Stimulated activated CD4-positive, alpha-beta T cell treated with anti-CD3 and anti-CD28 coated beads, Interleukin-4, amount 100 ng/mL, for 1 hour (primary cell): ENCODE measurements around the gene CACNB1.
A peak's percentile ranks its signal among the peaks of the same experiment; 100 is the strongest.
"Not testable (repeated sequence)": the region's sequence is repeated elsewhere in the genome, so short reads cannot be mapped to it uniquely, and the experiment has no call there.

Source experiments
- DNase-seq: peaks from one replicate; pipeline ENCODE4 v3.0.0-alpha.2; 2020

Gene CACNB1

DNA sequence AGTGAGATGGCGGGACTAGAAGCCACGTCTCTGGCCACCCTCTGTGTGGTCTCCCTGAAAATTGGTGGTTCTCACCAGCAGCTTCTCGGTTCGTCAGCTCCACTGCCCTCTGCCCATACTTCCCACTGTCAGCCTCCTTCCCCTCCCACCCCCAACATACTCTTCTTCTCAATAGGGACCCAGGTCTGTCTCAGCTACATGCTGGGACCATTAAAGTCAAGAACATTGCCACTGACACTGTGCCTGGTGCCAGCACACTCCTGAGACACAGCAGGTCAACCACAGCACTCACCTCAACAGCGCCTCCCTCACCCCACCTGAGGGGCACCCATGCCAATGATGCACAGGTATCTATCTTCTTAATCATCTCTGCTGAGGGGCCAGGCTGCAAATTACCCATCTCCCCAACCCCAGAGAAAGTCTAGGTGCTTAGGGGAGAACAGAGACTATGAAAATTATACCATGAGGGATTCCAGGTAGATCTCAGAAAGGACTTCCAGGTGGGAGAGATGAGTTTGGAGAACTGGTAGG lies 47.3 kb downstream of the CACNB1 start:
- peak; percentile 6 for DNase-seq

DNA sequence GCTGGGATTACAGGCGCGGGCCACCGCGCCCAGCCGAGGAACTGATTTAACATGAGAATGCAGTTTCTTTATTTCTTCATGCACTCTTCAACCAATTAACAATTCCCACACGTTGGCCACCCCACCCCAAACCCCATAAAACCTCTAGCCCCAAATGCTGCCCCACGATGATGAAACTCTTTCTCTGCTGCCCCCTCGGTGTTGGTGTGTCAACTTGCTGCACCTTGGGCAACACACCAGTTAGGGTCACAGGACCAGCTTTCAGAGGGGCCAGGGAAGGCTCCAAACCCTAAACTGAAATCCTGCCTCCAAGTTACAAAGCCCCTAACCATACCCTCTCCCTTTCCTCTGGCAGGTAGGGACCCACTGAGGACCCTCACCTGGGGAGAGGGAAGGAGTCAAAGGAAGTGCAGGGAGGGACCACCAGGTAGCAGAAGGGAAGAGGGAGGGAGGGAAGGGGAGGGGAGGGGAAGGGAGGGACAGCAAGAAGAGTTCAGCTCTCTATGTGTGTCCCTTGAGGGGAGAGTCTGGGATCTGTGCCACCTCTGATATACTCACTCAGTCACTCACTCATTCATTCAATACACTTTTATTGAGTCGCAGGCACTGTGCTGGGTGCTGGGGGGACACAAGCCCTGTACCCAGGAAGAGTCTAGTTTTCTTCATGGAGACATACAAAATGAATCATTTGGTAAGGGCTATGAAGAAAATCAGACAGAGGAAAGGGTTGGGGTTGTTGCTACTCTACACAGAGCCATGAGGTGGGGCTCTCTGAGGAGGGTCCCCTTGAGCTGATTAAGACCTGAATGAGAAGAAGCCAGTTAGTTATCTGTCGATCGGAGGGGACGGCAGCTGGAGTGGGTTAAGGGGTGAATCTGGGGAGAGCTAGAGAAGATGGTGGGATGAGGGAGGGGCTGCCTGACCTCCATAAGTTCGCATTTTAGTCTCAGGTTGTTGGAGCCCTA lies 50.0 kb downstream of the CACNB1 start:
- no peak for DNase-seq

DNA sequence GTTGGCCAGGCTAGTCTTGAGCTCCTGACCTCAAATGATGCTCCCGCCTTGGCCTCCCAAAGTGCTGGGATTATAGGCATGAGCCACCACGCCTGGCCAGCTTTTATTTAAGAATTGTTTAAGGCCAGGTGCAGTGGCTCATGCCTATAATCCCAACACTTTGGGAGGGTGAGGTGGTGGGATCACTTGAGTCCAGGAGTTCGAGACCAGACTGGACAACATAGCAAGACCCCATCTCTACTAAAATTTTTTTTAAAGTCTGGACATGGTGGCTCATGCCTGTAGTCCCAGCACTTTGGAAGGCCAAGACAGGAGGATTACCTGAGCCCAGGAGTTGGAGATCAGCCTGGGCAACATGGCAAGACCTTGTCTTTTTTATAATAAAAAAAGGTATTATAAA lies 51.2 kb downstream of the CACNB1 start:
- DNase-seq: no peak

DNA sequence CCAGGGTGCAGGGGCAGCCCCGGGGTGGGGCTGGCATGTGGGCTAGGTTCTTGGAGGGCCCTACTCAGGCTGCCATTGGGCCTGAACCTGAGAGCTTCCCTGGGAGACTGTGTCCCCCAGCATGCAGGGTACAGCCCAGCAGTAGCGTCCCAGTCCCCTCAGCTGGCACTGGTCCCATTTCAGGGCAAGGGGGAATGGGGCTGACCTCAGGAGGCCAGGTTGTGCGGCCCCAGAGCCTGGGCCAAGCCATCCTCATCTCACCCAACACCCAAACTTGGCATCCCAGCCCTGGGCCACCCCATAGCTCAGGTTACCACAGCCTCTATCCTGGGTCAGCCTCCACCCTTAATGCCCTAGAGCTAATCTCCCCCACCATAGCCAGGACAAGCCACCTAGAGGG lies 52.3 kb downstream of the CACNB1 start:
- no peak for DNase-seq

DNA sequence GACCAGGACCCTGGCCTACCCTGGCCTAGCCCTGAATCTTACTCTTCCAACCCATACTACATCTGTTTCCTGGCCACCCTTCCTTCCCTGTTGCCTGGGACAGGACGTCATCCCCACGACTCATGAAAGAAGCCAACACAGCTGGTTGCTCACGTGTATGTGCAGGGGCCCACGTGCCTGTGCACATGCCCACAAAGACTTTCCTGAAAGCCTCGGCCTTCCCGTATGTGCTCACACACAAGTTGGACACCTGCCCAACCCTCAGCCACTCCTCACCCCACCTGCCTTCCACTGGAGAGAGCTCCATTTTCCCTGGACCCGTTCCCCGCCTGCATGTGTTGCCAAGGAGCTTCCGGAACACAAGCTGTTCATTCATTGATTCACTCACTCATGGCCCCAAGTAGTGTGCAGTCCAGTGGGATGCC lies 53.0 kb downstream of the CACNB1 start:
- no peak for DNase-seq

DNA sequence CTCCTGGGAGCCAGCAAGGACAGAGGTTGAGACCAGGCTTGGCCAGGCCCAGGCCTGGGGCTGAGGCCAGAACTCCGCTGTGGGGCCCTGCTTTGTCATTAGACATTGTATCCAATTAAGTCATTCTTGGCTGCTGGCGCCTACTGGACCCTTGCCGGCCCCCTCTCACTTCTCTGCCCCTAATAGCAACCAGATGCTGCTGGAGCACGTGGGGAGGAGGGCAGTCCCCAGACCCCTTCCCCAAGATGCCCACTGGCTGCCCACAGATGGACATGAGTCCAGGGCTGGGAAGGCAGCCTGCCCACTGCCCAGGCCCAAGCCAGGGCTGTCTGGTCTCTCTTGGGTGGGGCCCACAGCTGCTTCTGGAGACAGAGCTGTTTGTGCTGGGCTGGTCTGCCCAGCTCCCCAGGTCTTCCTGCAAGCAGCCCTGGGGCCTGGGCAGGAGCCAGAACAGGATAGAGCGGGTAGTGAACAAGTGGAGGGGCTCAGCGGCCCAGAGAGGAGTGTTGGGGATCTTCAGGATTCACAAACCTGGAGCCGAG lies 53.8 kb downstream of the CACNB1 start:
- DNase-seq: no peak

DNA sequence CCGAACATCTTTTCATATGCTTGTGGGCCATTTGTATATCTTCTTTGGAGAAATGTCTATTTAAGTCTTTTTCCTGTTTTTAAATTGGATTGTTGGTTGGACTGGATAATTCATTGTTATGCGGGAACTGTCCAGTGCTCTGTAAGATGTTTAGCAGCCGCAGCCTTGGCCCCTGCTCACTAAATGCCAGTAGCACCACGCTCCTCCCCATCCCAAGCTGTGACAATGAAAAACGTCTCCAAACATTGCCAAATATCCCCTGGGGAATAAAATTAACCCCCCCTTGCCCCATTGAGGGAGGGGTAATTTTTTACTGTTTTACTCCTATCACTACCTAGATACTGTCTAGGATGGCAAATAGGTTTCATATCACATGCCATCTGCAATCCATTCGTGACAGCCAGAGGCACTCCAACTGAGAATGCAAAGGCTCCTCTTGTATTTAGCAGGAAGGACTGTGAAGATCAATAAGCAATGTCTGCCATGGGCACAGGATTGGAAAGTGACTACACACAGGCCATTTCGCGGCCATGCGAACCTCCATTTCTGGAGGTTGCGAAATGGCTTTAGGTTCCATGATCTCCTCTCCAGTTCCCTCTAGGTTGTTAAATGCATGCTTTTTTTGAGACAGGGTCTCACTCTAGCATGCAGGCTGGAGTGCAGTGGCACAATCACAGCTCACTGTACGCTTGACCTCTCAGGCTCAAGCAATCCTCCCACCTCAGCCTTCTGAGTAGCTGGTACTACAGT lies 55.4 kb downstream of the CACNB1 start:
- DNase-seq: no peak

DNA sequence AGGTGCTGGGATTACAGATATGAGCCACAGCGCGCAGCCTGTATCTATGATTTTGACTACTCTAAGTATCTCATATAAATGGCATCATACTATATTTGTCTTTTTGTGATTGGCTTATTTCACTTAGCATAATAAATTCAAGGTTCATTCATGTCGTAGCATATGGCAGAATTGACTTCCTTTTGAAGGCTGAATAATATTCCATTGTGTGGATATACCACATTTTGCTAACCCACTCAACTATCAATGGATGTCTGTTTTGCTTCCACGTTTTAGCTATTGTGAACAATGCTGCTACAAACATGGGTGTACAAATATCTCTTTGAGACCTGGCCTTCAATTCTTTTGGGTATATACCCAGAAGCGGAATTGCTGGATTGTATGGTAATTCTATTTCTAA lies 56.2 kb downstream of the CACNB1 start:
- no peak for DNase-seq

DNA sequence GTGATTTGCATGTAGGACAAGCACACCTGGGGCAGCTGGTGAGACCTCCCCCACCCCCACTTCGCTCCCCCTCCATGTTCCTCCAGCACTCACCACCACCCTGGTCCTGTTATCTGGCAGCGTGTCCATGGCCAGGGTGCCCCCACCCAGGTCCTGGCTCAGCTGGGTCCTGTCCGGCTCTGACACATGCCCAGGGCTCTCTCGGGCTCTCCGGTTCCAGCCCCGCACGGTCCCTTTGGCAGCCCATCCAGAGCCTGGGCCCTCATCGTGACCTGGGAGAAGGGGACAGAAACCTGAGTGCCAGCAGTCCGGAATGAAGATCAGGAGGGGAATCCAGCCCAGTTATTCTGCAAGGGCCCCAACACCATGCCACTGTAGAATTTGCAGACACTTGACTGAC lies 57.9 kb downstream of the CACNB1 start:
- no peak for DNase-seq

DNA sequence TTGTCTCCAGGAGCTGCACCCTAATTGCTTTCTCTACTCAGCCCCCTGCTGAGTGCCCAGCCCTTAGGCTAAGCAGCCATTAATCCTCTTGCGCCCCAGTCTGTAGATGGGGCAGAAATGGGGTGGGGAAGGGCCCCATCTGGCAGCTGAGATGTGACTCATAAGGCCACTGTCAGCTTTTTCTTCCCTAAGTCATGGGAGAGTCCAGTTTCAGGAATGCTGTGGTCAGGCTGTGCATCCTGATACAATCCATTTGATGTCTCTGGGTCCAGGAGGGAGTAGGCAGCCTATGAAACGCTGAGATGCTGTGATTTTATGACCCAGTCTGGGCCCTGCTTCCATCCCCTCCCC lies 58.3 kb downstream of the CACNB1 start:
- no peak for DNase-seq

DNA sequence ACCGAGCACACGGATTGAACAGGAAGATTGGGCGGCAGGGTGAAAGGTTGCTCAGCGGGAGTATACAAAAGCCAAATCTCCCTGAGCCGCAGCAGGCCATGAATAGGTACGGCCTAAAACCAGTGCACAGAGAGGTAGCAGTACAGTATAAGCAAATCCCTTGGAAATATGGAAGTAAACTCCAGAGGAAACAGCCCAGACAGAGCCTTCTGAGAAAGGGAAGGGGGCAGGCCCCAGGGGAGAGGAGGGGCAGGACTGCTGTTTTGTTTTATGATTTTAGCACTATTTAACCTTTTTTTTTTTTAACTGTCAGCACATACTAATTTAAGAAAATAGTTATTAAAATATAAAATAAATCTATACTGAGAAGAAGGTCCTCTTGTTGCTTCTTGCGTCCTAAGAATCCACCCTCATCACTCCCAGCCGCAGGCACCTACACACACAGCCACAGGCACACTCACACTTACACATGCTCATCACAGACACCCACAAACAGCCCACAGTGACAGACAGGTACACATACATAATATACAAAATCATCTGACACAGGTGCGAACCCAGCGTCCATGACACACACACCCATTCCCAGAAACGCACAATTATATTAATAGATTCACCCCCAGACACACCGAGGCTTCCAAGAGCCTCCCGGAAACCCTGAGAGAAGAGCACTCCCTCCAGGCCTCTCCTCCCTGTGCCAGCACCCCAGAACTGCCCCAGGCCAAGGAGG lies 58.9 kb downstream of the CACNB1 start:
- DNase-seq: no peak

DNA sequence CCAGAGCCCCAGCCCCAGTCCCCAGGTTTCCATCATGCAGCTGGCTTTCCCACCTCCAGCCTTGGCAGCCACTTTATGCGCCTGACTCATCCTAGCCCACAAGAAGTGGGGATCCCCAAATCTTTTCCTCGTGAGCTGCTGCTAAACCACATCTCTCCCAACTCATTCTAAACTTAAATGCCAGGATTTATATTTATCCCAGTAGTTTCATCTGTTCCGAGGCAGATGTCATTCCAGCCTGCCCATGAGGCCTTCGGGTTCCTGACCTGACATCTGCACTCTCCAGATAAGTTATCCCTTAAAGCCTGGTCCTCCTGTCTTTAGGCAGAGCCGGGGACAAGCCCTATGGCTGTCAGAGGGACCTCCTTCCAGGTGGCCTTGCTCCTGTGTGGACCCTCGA lies 62.6 kb downstream of the CACNB1 start:
- no peak for DNase-seq

DNA sequence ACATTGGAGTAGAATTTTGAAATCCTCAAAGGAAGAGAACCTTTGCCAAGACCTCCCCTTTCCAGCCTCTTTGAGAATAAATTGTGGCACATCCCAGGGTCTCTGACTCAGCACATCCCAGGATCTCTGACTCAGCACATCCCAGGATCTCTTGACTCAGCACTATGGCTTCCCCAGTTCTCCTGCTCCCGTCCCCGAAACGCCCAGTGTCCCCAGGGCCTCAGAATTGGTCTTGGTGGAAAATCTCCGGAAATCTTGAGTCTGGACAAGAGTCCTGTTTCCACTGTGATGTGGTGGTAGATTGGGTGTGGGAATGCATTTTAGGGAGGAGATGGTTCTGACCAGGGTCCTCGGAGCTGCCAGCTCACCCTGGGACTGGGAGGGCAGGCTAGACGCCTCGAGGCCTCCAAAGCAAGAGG lies 65.3 kb downstream of the CACNB1 start:
- DNase-seq: no peak

DNA sequence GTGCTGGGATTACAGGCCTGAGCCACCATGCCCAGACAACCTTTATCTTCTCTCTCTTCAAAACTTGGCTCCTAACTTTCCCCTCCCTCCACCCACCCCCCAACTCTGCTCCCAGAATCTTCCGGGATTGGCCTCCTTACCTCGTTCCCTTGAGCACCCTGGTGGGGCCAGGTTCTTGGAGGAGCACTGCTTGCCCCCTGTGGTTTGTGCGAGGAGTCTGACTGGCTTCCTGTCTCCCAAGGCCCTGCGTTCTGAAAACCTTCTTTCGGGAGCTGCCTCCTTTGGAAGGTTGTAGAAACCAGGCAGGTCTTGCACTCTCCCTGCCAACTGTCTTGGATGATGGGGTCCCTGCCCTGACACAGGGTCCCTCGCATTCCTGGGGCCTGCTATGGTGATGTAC lies 65.9 kb downstream of the CACNB1 start:
- no peak for DNase-seq

DNA sequence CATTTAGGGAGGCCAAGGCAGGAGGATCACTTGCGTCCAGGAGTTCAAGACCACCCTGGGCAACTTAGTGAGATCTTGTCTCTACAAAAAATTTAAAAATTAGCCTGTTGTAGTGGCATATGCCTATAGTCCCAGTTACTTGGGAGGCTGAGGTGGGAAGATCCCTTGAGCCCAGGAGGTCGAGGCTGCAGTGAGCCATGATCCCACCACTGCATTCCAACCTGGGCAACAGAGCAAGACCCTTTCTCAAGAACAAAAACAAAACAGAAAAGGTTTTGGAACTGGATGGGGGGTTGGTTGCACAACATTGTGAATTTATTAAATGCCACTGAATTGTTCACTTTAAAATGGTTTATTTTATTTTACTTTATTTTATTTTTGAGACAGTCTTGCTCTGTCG lies 67.3 kb downstream of the CACNB1 start:
- no peak for DNase-seq

DNA sequence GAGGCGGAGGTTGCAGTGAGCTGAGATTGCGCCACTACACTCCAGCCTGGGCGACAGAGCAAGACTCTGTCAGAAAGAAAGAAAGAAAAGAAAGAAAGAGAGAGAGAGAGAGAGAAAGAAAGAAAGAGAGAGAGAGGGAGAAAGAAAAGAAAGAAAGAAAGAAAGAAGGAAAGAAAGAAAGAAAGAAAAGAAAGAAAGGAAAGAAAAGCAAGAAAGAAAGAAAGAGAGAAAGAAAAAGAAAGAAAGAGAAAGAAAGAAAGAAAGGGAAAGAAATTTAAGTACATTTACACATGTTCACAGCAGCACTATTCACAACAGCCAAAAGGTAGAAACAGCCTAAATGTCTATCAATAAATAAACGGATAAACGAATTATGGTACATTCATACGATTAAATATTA lies 67.9 kb downstream of the CACNB1 start:
- not testable (repeated sequence) for DNase-seq

DNA sequence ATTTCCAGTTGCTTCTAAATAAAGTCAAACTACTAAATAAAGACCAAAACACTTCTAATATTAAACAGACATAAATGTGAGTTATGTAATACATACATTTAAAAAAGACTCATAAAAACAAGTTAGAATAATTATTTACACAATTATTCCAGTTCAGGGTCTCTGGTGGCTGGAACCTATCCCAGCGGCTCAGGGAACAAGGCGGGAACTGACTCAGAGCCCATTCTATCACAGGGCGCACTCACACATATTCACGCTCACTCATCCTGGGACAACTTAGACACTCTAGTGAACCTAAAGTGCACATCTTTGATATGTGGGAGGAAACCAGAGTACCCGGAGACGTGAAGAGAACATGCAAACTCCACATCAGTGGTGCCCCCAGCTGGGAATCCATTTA lies 71.0 kb downstream of the CACNB1 start:
- no peak for DNase-seq

DNA sequence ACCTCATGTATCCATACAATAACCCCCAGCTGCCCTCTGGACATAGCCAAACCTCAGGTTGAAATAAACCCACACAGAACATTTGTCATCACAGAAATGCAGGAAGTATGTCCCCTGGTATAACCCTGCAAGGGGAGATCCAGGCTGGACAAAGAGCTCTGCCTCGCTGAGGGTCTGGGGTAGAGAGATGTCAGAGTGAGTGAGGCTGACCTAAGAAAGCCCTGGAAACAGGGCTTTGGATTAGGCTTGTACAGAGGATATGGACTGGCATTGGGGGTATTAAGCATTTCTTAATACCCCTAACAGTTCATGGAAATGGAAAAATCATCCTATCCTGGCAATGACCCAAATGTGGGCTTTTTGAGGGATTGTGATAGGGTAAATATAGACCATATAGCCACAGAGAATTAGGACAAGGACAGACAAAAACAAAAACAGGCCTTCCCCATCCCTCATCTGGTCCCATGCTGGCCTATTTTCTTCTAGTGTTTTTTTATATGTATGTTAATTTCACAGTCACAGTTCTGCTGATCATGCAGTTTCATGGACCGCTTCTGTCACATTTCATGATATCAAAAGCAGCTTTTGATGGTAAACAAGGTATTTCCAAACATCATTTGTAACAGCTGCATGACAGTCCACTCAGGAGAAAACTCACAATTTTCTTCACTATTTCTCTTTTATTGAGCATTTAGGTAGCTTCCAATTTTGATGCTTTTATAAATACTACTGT lies 72.2 kb downstream of the CACNB1 start:
- no peak for DNase-seq

DNA sequence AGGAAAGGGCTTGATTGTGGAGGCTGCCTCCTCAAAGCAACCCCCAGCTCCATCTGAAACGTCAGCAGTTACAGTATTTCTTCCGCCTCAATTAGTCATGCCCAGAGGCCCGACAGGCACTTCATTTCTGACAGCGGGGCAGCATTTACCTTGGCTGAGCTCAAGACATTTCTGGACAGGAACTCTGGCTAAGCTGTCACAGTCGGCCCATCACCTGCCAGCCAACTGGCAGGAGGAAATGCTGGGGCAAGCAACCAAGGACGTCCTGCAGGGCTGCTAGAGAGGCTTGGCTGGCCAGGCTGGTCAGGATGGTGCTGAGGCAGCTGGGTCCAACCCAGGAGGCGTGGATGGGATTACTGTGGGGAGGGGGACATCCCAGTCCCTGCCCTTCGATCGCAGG lies 73.8 kb downstream of the CACNB1 start:
- DNase-seq: no peak
